Loucy (cell line): ENCODE data around the gene GATB.

Experiments
- CTCF ChIP-seq: fragments of 200-600 bp; sonication (generic); conservative IDR thresholded peaks from 2 replicates; pipeline ENCODE4 v1.5.1; 2014; ENCODE audit warnings: mild to moderate bottlenecking, antibody characterized with exemption, low read length
- EZH2phosphoT487 ChIP-seq: fragments of 200-600 bp; IDR thresholded peaks from 2 replicates; pipeline ENCODE4 v1.6.1; 2018; ENCODE audit warnings: antibody characterized with exemption, mild to moderate bottlenecking, moderate library complexity, borderline replicate concordance

- TF ChIP-seq CTCF (no peak), EZH2phosphoT487 (no peak)
These were observed 49.2 kb downstream of the GATB start for GRCh38 chr4:151711646-151712045.
